GM23338 (cell line): Measurements from ENCODE around the gene KCNAB1. TPM values are rescaled to one million over a fixed set of nuclear protein-coding genes. Genes with fewer than 3 reads are reported as not detected.

Source experiments
- ATAC-seq: fragments of 200-7000 bp; cut with Tn5 transposase; 3 replicates; pipeline ENCODE4 v1.9.1; 2020
- DNase-seq: peaks from one replicate; pipeline ENCODE4 v3.0.0-alpha.2; 2015; ENCODE audit warnings: low spot score
- H2AFZ ChIP-seq: fragments of 200-600 bp; sonication (generic); 2 replicates; pipeline ENCODE4 v1.8.0; 2016; ENCODE audit warnings: antibody characterized with exemption, mild to moderate bottlenecking, moderate library complexity
- H3F3A ChIP-seq: fragments of 200-600 bp; sonication (generic); replicated peaks from 2 replicates; pipeline ENCODE4 v1.8.0; 2017; ENCODE audit warnings: antibody characterized with exemption, mixed run types, low read depth
- H3K27ac ChIP-seq: fragments of 200-600 bp; sonication (generic); 2 replicates; pipeline ENCODE4 v1.6.1; 2016; ENCODE audit warnings: low read depth
- H3K27me3 ChIP-seq: fragments of 200-600 bp; sonication (generic); 2 replicates; pipeline ENCODE4 v1.8.0; 2016; ENCODE audit warnings: mild to moderate bottlenecking, mixed run types, moderate library complexity; ENCODE audit not compliant: insufficient read depth
- H3K36me3 ChIP-seq: fragments of 200-600 bp; sonication (generic); 2 replicates; pipeline ENCODE4 v1.8.0; 2016; ENCODE audit warnings: mild to moderate bottlenecking; ENCODE audit not compliant: insufficient read depth
- H3K4me1 ChIP-seq: fragments of 200-600 bp; sonication (generic); 2 replicates; pipeline ENCODE4 v1.8.0; 2016; ENCODE audit warnings: mild to moderate bottlenecking, moderate library complexity; ENCODE audit not compliant: insufficient read depth
- H3K4me2 ChIP-seq: fragments of 200-600 bp; sonication (generic); 2 replicates; pipeline ENCODE4 v1.7.1; 2017; ENCODE audit warnings: mixed run types
- H3K4me3 ChIP-seq: fragments of 200-600 bp; sonication (generic); 2 replicates; pipeline ENCODE4 v1.6.1; 2016; ENCODE audit warnings: mixed run types
- H3K79me2 ChIP-seq: fragments of 200-600 bp; sonication (generic); replicated peaks from 2 replicates; pipeline ENCODE4 v1.8.0; 2017; ENCODE audit warnings: mild to moderate bottlenecking; ENCODE audit not compliant: insufficient read depth
- H3K9me2 ChIP-seq: fragments of 200-600 bp; sonication (generic); 2 replicates; pipeline ENCODE4 v1.8.0; 2017; ENCODE audit not compliant: insufficient read depth
- H4K20me1 ChIP-seq: fragments of 200-600 bp; sonication (generic); replicated peaks from 2 replicates; pipeline ENCODE4 v1.8.0; 2017; ENCODE audit warnings: mild to moderate bottlenecking; ENCODE audit not compliant: insufficient read depth
- H3K27ac Mint-ChIP-seq: 2 replicates; pipeline ENCODE4 v1.8.0; 2020; ENCODE audit warnings: inconsistent platforms, mild to moderate bottlenecking, moderate library complexity, mixed read lengths
- H3K27me3 Mint-ChIP-seq: 3 replicates; pipeline ENCODE4 v1.8.0; 2022; ENCODE audit warnings: low read depth, mild to moderate bottlenecking, moderate library complexity, mixed read lengths, inconsistent platforms; ENCODE audit not compliant: insufficient read depth, poor library complexity
- H3K36me3 Mint-ChIP-seq: 3 replicates; pipeline ENCODE4 v1.8.0; 2021; ENCODE audit warnings: low read depth, mild to moderate bottlenecking, inconsistent platforms, moderate library complexity, mixed read lengths
- H3K4me1 Mint-ChIP-seq: 3 replicates; pipeline ENCODE4 v1.8.0; 2020; ENCODE audit warnings: mild to moderate bottlenecking, inconsistent platforms, mixed read lengths
- H3K4me3 Mint-ChIP-seq: 3 replicates; pipeline ENCODE4 v1.8.0; 2021; ENCODE audit warnings: moderate library complexity, mild to moderate bottlenecking, inconsistent platforms, mixed read lengths
- H3K9me3 Mint-ChIP-seq: 3 replicates; pipeline ENCODE4 v1.8.0; 2020; ENCODE audit warnings: moderate library complexity, mild to moderate bottlenecking, inconsistent platforms, mixed read lengths
- CREB1 ChIP-seq: fragments of 250-450 bp; sonication (Bioruptor Pico); IDR thresholded peaks from 2 replicates; pipeline ENCODE4 v1.5.0; 2020; ENCODE audit warnings: low read depth, mild to moderate bottlenecking, moderate library complexity
- CTCF ChIP-seq, 2 experiments: fragments of 200-600 bp in 1 of 2; sonication (generic) in 1 of 2; conservative IDR thresholded peaks; 2 replicates each; pipeline versions ENCODE4 v1.5.1 to v1.6.1; 2016 to 2017; ENCODE audit warnings: antibody characterized with exemption in 2 of 2, low read depth in 2 of 2, mild to moderate bottlenecking in 2 of 2, moderate library complexity in 1 of 2
- ETS1 ChIP-seq: IDR thresholded peaks from 2 replicates; pipeline ENCODE4 v1.6.1; 2016; ENCODE audit warnings: antibody characterized with exemption
- EZH2 ChIP-seq: fragments of 200-600 bp; sonication (generic); IDR thresholded peaks from one replicate; pipeline ENCODE4 v1.8.0; 2017; ENCODE audit warnings: antibody characterized with exemption, mild to moderate bottlenecking, low read depth; ENCODE audit not compliant: unreplicated experiment
- EZH2phosphoT487 ChIP-seq: fragments of 200-600 bp; sonication (generic); IDR thresholded peaks from one replicate; pipeline ENCODE4 v1.8.1; 2018; ENCODE audit warnings: antibody characterized with exemption; ENCODE audit not compliant: unreplicated experiment
- JUNB ChIP-seq: IDR thresholded peaks from one replicate; pipeline ENCODE4 v1.6.1; 2016; ENCODE audit warnings: antibody characterized with exemption; ENCODE audit not compliant: unreplicated experiment
- NANOG ChIP-seq: IDR thresholded peaks from 2 replicates; pipeline ENCODE4 v1.6.1; 2016; ENCODE audit warnings: antibody characterized with exemption, borderline replicate concordance
- REST ChIP-seq: IDR thresholded peaks from one replicate; pipeline ENCODE4 v1.6.1; 2018; ENCODE audit warnings: antibody characterized with exemption; ENCODE audit not compliant: unreplicated experiment
- STAT1 ChIP-seq: IDR thresholded peaks from one replicate; pipeline ENCODE4 v1.6.1; 2016; ENCODE audit warnings: antibody characterized with exemption; ENCODE audit not compliant: unreplicated experiment
- ZNF114 ChIP-seq: fragments of 250-450 bp; sonication (Bioruptor Pico); IDR thresholded peaks from 2 replicates; pipeline ENCODE4 v1.5.0; 2020; ENCODE audit warnings: mild to moderate bottlenecking, moderate library complexity
- ZNF331 ChIP-seq: fragments of 250-450 bp; sonication (Bioruptor Pico); IDR thresholded peaks from 2 replicates; pipeline ENCODE4 v1.5.0; 2020; ENCODE audit warnings: low read depth, mild to moderate bottlenecking, moderate library complexity
- polyA plus RNA-seq: library from polyadenylated mRNA; unstranded; fragments of >200 nt; fragmentation: Nextera tagmentation; extraction: Ambion mirVana; gene quantifications from 2 replicates; pipeline ENCODE4 v1.2.1, GENCODE V29; 2016
- total RNA-seq: library from RNA; depleted of rRNA; stranded (reverse); fragments of >200 nt; shearing (Covaris generic); gene quantifications from 2 replicates; pipeline ENCODE4 v1.2.3, GENCODE V29; 2014

Gene KCNAB1
- total and polyA plus RNA-seq, 2 experiments from 2014 or later: 0.69 to 2.6 TPM

- TF ChIP-seq REST (no peak), NANOG (no peak), JUNB (no peak), ZNF331 (CRISPR knock-in tag) (no peak), EZH2 (no peak), ZNF114 (CRISPR knock-in tag) (no peak)
These were observed 12.9 kb upstream of the KCNAB1 start (continued) for GRCh38 chr3:156107504-156107903.

- Mint-ChIP-seq H3K9me3 (no peaks in the 10 kb centered on the region), H3K4me3 (no peak overlapping the region), H3K36me3 (no peaks in the 10 kb centered on the region), H3K4me1 (peaks cover 3% of the 10 kb centered on the region; the same call in 1 of the 3 replicates), H3K27me3 (peaks cover 4% of the 10 kb centered on the region), H3K27ac (no peak overlapping the region)
- no peaks in the 10 kb centered on the region for H3K36me3 ChIP-seq
- H4K20me1 ChIP-seq: no peaks in the 10 kb centered on the region
- DNase-seq (no peak), ATAC-seq (no peak)
- no peak overlapping the region for H3K4me2 ChIP-seq
- no peaks in the 10 kb centered on the region for H3K4me1 ChIP-seq
- H3K27ac ChIP-seq: no peak overlapping the region
- H3K9me2 ChIP-seq: no peaks in the 10 kb centered on the region
- no peak overlapping the region for H3K4me3 ChIP-seq
- no peak overlapping the region for H2AFZ ChIP-seq
- no peaks in the 10 kb centered on the region for H3K79me2 ChIP-seq
- no peak for TF ChIP-seq ZNF114 (CRISPR knock-in tag)
- H3K27me3 ChIP-seq: no peaks in the 10 kb centered on the region
- H3F3A ChIP-seq: no peaks in the 10 kb centered on the region
These were observed 11.8 kb upstream of the KCNAB1 start for GRCh38 chr3:156108616-156109015.

GRCh38 chr3:156109989-156110388 lies 10.4 kb upstream of the KCNAB1 start:
- Histone ChIP-seq H3K27me3 (no peaks in the 10 kb centered on the region), H3K4me1 (no peaks in the 10 kb centered on the region), H3K4me2 (no peak overlapping the region), H3K4me3 (no peak overlapping the region), H3F3A (no peaks in the 10 kb centered on the region), H4K20me1 (no peaks in the 10 kb centered on the region), H3K9me2 (no peaks in the 10 kb centered on the region), H2AFZ (peak overlapping the region; percentile 43; the same call in 1 of the 2 replicates), H3K27ac (no peak overlapping the region), H3K79me2 (no peaks in the 10 kb centered on the region), H3K36me3 (no peaks in the 10 kb centered on the region)
- peaks cover 2% of the 10 kb centered on the region for H3K27me3 Mint-ChIP-seq
- peaks cover 3% of the 10 kb centered on the region; the same call in 1 of the 3 replicates for H3K4me1 Mint-ChIP-seq
- no peak overlapping the region for H3K27ac Mint-ChIP-seq
- DNase-seq (no peak), ATAC-seq (no peak)
- H3K9me3 Mint-ChIP-seq: no peaks in the 10 kb centered on the region
- no peaks in the 10 kb centered on the region for H3K36me3 Mint-ChIP-seq
- H3K4me3 Mint-ChIP-seq: no peak overlapping the region
- no peak for TF ChIP-seq ZNF114 (CRISPR knock-in tag)
- no peak for TF ChIP-seq ETS1
- no peak for TF ChIP-seq ZNF331 (CRISPR knock-in tag)
- no peak for TF ChIP-seq NANOG
- no peak for TF ChIP-seq CTCF (conservative IDR thresholded peaks at IDR 0.05; ENCODE audit: low read depth in 2 of 2)
- TF ChIP-seq EZH2phosphoT487: no peak
- TF ChIP-seq CREB1 (CRISPR knock-in tag): no peak
- no peak for TF ChIP-seq EZH2
- no peak for TF ChIP-seq STAT1
